Hypothalamus (tissue), 51 donors: ENCODE data around the gene MARCHF10.
A peak's percentile ranks its signal among the peaks of the same experiment; 100 is the strongest.

Experiments
- DNase-seq, 51 donors: peaks; one replicate each; lab custom pipeline; 2025; lab: John Stamatoyannopoulos, UW

Gene MARCHF10

DNA sequence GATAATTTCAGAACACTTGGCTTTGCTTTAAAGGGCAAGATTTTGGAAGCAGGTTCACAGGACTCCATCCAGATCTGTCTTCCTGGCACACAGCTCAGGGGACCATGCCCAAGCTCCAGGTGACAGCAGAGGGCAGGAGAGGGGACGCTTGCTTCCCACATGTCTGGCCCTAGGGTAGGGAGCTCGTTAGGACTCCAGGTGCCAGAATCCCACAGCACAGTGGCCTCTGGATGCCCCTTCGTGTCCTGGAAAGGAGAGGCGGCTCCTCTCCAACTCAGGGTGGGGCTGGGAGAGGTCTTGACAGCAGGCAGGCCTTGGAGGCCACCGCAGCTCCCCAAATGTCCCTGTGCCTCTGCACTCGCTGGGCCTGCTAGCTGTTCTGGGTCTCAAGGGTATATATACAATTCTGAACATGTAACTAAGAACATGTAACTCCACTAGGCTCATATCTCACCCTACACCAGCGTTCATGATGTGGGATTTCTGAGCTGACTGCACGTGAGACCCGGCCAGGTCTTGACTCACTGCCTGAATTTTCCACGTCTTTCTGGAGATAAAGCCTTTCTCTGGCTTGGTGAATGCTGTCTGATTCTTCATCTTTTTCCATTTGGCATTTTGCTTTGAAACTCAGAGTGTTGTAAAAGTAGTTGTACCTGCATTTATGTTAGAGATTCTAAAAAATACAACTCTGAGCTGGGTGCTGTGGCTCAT, 52.8 kb downstream of the MARCHF10 start:
- DNase-seq = no peak

DNA sequence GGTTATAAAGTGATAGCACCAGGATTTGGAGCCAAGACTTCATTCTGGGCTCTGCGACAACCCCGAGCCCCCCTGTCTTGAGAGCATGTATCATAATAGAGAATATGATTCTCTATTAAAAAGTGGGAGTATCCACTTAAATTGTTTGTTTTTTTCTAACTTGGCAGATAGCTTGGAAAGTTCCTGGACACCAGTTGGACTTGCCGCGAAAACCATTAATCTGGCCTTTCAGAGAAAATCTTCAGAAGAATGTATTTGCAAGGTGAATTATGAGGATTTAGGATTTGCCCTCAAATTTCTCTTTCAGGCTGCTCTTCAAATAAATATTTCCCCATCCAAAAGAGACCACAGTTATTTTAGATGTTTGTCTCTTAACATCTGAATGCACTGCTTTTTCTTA, 53.5 kb downstream of the MARCHF10 start:
- no peak for DNase-seq

DNA sequence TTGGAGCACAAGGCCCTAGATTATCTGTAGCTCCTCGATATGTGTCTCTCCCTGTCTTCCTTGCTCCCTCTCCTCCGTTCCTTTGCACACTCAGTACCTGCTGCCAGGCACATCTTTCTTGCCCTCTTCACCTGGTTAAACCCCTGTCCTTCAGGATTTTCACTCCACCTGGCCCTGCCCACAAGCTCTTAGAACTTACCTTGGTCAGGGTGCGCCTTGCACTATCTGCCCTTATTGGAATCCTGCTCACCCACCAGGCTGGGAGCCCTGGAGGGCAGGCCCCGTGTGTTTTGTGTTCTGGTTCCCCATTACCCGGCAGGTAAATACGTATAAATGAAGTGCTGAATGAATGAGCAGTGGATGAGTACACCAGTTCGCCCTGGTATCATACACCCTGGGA, 54.6 kb downstream of the MARCHF10 start:
- no peak for DNase-seq

DNA sequence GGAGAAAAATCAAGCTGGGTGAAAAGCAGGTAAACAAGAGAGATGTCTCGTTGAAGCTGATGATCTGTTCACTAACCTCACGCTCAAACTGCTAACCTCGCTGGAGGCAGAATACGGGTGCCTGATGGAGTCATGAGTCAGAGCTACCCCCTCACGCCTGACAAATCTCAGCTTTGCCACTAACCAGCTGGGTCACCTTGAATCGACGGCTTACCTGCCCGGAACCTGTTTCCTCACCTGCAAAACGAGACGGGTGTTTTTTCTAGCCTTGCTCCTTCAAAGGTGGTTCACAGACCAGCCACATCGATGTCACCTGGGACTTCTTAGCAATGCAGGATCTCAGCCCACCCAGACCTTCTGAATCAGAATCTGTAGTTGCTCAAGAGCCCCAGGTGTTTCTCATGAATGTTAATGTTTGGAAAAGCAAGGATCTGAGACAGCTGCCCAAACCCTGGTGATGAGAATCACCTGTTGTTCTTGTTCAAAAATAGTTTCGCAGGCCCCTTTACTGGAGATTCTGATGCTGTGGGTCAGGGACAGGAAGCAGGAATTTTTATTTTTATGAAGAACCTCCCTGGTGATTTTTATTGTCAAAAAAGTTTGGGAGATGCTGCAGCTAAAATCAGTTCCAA, 56.9 kb downstream of the MARCHF10 start:
- peak in 3 of 51 donors; percentile 4 to 54 (median 7) for DNase-seq

DNA sequence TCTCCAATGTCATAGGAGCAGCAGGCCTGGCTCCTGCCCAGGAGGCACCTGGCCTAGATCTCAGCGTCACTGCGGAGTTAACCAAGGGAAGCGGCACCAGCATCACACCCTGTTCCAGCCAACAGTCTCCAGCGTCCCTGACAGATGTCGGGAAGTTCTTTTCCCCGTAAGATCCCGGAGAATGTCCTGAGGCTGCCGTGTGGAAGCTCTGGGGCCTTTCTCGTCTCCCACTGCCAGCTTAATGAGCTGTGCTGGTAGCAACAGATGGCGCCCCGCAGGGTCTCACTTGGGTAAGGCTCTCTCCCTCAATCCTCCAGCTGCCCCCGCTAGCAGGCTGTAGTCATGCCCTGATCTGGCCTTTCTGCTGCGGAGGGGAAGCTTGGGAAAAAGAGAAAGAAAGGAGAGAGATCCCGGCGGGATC, 57.5 kb downstream of the MARCHF10 start:
- DNase-seq = peak in 2 of 51 donors; percentile 4 to 54

DNA sequence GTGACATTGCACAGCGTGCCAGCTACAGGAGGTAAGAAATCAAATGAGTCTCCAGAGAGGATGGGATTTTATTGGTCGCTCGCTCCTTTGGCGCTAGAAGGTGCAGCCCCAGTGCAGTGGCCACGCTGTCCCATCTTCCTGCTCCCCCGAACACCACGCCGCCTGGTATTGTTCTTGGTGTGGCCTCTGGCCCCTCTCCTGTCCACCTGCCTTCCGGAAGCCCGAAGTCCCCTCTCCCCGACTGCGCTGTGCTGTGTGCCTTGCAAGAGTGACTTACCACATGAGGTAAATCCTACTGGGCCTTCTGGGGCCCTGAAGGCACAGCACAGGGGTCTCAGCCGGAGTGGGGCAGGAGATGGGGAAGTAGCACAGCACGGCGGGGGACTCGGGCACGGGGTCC, 58.2 kb downstream of the MARCHF10 start:
- no peak for DNase-seq

DNA sequence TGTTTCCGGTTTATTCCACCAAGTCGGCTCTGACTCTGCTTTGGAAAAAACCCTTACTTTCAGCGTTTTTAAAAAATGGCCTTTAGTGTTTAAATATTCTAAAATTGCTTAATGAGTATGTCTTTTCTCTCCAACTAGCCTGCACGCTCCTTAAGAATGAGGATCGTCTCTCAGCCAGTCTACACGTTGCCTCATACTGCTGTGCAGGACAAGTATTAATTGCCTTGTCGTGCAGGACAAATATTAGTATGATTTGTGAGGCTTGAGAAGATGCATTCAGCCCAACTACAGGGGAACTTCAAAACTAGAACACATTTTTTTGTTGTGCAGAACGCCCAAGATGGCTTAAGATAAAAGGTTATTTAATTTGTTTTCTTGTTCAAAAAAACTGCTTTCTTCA, 61.2 kb downstream of the MARCHF10 start:
- no peak for DNase-seq

DNA sequence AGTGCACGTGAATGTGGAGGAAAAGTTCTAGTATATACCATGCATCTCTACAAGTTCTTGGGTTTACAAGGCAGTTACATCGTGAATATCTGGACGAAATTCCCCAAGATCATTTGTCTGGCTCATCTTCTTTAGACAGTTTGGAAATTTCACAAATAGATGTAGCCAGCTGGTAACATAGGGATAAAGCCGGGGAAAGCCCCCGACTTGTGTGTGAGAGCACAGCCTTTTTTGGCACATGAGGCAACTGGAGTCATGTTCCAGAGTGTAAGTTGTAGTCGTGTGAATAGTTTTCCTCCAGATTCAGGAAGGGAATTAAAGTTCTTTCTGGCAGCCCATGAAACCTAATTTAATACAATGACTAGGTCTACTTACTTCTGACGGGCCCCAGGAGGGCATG, 62.3 kb downstream of the MARCHF10 start:
- no peak for DNase-seq

DNA sequence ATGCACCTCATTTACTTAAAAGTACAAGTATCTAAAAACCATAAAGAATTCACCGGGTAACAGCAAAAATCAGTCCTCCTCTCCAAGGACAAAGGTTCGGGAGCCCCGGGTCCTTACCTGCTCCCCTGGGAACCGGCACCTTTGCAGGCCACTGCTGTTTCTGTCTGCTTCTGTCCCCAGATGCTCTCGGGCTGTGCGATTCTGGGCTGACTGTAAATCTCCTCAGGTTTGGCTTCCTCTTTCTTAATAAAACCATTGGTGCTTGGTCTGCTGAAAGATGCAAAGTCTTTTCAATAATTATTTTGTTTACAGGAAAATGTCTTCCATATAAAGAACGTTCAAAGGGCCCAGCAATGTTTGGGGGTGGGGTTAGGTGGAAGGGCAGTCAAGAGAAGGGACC, 63.9 kb downstream of the MARCHF10 start:
- no peak for DNase-seq

DNA sequence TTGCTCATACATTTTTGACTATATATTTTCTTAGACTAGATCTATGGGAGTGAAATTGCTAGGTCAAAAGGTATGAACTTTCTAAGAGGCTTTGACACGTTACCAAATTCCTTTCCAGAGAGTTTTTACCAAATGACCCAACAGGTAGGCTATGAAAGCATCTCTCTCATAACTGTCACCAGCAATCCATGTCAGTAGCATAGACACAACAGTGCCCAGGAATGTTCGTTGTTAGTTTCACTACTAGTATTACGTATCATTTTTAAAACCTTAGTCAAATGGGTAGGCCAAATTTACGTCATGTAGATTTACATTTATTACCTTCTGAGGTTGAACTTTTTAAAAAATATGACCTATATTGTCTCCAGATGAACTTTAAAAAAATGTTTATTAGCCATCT, 66.8 kb downstream of the MARCHF10 start:
- DNase-seq = no peak

DNA sequence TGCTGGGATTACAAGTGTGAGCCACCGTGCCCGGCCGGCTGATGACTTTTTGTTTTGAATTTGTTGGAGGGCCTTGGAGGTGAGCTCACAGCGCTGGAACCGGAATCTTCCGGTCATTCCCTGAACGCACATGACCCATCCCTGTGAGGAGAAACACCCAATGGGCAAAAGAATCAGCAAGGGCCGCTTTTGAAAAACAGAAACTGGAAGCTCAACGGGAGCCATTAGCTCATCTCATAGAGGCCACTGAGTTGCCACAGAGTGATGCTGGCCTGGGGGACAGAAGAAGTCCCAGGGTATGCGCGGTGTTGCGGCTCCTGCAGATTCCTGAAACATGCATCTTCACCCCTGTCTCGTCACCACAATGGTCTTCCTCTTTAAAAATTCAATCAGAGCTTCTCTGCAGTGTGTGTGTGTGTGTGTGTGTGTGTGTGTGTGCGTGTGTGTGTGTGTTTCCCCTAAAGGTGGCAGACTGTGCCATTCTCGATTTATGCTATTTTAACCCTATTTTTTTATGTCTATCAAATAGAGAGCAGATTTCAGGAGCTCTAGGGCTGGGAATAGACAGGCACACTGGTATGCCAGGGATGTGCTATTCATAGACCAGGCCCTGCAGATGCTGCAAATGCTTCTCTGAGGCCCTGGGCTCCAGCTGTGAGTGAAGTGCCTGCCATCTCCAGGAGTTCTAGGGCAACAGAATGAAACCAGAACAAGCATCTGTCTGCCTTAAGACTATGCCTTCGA, 68.3 kb downstream of the MARCHF10 start:
- DNase-seq = no peak

DNA sequence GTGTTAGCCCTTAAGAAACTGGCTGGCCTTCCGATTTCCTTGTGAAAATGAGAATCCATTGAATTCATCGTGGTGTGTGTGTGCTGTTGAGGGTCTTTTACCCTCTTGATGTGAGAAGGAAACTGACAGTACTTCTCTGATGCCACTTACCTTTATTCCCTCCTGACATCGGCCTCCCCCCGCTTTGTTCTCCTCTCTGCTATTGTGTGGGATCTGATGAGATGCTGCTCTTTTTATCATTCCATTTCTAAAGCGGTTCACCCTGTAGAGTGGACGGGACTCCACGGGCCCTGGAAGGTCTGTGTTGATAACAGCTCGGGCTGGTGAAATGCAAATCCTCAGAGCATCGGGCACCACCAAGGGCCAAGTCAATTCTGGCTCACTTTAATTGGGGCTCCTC, 69.8 kb downstream of the MARCHF10 start:
- DNase-seq = no peak

DNA sequence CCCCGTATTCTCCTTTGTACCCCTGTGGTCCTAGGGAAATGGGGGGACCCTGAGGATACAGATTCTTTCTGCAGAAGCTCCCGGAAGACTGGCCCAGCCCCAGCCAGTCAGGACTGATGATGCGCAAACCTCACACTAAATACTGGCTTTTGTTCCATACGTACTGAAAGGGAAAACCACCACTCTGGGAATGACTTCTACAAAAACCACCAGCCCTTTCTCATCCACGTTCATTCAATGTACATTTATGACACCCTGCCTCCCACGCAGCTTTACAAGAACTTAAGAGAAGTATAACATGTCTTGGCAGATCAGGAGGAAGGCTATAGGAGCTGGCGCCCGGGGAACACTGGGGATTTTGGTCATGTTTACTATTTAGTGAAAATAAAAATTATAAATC, 70.6 kb downstream of the MARCHF10 start:
- no peak for DNase-seq

DNA sequence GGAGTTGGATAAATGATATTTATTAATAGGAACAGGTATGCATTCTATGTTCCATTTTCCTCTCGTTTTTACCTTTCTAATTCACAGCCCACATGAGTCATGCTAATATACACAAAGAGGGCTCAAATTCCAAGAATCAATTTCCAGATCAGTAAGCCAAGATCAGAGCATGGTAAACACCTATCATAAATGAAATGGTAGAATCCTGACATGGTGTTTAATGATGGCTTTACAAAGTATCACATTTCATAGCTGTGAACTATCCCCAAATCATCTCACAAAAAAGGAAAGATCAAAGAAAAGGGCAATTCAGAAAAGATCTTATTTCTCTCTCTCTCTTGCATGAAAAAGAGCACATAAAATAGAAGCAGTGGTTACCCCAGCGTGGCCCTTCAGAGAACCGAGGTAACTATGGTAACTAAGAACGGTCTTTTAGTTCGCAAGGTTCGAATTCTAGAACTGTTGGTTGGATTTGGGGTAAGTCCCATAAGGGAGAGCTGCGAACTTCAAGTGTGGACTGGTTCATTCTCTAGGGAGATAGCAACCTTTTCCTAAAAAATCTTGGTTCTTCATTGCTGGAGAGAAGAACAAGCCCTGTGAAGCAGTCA, 73.0 kb downstream of the MARCHF10 start:
- DNase-seq = no peak

DNA sequence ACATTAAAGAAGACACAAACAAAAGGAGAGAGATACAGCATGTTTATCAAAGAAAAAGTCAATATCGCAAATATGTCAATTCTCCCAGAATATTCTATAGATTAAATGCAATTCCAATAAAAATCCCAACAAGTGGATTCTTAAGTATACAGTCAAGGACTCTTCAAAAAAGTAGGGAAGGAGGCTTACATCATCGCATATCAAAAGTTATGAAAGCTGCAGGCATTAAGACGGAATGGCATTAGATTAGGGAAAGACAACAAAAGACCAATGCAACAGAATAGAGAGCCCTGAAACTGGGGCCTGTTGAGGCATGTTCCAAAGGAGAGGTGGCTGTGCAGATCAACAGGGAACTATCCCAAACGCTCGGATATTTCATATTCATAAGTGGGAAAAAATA, 76.0 kb downstream of the MARCHF10 start:
- DNase-seq = no peak

DNA sequence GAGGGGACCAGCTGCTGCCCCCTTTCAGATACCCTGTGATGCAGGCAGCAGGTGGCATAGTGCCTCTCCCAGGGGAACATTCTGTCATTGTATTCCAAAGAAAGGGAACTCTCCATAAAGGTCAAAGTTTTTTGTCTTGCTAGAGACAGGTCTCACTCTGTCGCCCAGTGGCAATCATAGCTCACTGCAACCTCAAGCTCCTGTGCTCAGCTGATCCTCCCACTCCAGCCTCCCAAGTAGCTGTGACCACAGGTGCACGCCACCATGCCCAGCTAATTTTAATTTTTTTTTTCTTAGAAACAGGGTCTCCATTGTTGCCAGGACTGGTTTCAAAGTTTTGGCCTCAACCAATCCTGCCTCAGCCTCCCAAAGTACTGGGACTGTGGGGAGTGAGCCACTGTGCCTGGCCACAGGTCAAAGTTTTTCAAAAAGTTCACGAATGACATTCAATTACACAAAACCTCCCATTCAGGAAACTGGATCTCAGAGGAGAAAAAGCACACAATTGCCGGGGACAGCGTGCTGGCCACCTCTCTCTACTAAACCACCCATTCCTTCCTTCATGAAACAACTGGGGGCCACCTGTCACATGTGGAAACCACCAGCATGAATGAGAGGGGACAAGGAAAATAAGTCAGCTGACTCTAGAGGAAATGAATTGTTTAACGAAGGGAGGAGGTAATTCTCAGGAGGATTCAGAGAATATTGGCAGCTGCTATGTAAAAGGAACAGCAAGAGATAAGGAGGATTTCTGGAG, 80.0 kb downstream of the MARCHF10 start:
- DNase-seq = no peak

DNA sequence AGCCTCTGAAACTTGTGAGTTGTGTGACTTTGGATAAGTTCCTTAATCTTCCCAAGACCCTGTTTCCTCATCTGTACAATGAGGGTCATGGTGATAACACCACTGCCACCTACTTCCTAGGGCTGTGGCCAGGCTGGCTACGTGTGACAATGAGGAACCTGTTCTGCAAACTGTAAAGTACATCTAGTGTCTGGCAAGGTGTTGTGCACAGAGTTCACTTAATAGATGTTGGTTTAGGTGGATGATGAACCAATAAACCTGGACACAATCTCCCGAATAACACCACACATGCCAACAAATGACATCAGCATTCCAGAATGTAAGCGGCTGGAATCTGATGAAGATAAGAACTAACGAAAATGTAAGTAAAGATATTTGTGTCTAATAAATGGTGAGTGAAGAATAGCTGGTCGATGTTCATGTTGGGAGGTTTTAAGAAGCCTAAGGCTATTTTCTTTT, 82.3 kb downstream of the MARCHF10 start:
- DNase-seq = no peak

DNA sequence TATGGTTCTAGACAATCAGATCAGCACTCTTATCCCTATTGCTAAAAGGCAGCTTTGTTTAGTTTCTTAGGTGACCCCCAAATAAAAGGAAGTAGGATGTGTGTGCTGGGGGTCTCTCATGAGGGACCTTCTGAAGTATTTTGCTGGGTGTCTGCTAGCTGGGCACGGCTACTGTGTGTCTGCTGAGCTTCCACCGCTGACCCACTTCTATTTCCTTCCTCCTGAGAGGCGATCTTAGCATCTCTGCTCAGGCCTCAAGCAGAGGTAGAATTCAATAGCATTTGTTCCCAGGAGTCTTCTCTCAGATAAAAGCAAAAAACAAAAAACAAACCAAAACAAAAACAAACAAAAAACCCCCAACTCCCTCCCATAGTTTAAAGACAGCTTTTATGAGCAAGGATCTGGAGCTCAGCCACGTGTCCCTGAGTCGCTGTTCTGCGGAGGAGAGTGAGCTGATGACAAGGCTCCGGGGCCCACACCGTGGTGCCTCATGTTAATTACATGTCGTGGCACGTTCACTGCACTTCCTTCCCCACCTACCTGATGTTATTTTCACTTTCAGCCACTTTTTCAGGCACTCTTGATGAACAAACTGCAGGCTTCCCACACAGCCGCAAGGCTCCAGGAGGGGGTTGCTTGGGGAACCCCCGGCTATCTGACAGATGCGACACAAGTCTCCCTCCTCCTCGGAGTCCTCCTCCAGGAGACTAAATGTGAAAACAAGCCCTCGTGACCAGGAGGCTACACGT, 83.5 kb downstream of the MARCHF10 start:
- peak in 3 of 51 donors; percentile 17 to 45 (median 28) for DNase-seq

DNA sequence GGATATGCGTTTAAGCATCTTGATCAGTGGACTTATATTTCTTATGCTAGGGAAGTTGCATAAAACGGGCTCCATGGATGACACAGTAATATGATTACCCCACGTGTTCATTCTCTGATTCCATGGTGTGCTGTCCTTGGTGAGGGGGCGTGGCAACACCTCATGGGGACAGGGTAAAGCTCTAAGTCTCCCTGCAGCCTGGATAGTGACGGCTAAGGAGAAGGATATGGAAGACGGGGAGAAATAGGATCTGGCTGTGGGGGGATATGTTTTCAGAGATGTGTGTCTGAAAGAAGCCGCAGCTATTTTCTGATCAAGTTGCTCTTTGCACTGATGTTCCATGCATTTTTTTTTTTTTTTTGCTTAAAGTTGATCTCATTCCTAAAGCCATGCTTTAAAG, 84.3 kb downstream of the MARCHF10 start:
- peak in 1 of 51 donors; percentile 8 for DNase-seq

DNA sequence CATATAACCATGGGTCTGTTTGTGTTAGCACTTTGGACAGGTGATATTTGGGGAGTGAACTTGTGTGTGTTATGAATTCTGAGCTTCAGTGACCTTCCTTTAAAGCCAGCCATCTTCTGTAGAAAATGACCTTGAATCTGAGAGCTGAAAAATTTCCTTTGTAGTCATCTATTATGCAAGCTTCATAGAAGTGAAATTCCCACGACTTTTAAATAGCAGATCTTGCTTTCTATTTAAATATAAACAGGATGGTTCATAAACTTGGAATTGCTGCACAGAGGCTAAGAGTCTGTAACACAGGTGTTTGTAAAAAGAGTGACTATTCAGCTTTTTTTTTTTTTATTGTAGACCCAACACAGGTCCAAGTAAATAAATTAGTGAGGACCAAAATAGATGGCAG, 85.5 kb downstream of the MARCHF10 start:
- DNase-seq = no peak
